Neural crest cell (in vitro differentiated cells): Measurements from ENCODE around the gene BTBD10. TPM values are rescaled to one million over a fixed set of nuclear protein-coding genes. Genes with fewer than 3 reads are reported as not detected.

Experiments used
- DNase-seq: peaks from one replicate; pipeline ENCODE4 v3.0.0; 2021; ENCODE audit warnings: low read depth, mixed read lengths, low spot score
- H3K27ac Mint-ChIP-seq: one replicate; pipeline ENCODE4 v1.8.0; 2021; ENCODE audit warnings: mild to moderate bottlenecking, mixed read lengths; ENCODE audit not compliant: unreplicated experiment
- H3K27me3 Mint-ChIP-seq: 2 replicates; pipeline ENCODE4 v1.8.0; 2021; ENCODE audit warnings: low read depth, mild to moderate bottlenecking, mixed read lengths
- H3K36me3 Mint-ChIP-seq: 2 replicates; pipeline ENCODE4 v1.8.0; 2021; ENCODE audit warnings: low read depth, mild to moderate bottlenecking, mixed read lengths
- H3K4me1 Mint-ChIP-seq: 2 replicates; pipeline ENCODE4 v1.8.0; 2021; ENCODE audit warnings: mixed read lengths
- H3K4me3 Mint-ChIP-seq: one replicate; pipeline ENCODE4 v1.8.0; 2021; ENCODE audit warnings: mild to moderate bottlenecking, mixed read lengths
- H3K9me3 Mint-ChIP-seq: 2 replicates; pipeline ENCODE4 v1.8.0; 2021; ENCODE audit warnings: mixed read lengths
- CTCF ChIP-seq: fragments of 200-600 bp; sonication (generic); conservative IDR thresholded peaks from 2 replicates; pipeline ENCODE4 v1.5.0; 2021; ENCODE audit warnings: antibody characterized with exemption, mild to moderate bottlenecking
- total RNA-seq: library from RNA; stranded (reverse); gene quantifications from 2 replicates; pipeline ENCODE4 v1.2.1, GENCODE V29; 2021

Gene BTBD10
- total RNA-seq, 1 donor from 2014 or later = 29.0 TPM

- no peak overlapping the region for H3K4me3 Mint-ChIP-seq
- no peak overlapping the region for H3K27ac Mint-ChIP-seq
- H3K27me3 Mint-ChIP-seq = no peaks in the 10 kb centered on the region
- peaks cover 3% of the 10 kb centered on the region for H3K9me3 Mint-ChIP-seq
- TF ChIP-seq CTCF = no peak
- H3K4me1 Mint-ChIP-seq = peaks cover 10% of the 10 kb centered on the region
- H3K36me3 Mint-ChIP-seq = no peaks in the 10 kb centered on the region
- no peak for DNase-seq
Observed at GRCh38 chr11:13473013-13473722, 10.1 kb upstream of the BTBD10 start.

- TF ChIP-seq CTCF = no peak
- peaks cover 5% of the 10 kb centered on the region for H3K9me3 Mint-ChIP-seq
- peaks cover 2% of the 10 kb centered on the region for H3K36me3 Mint-ChIP-seq
- no peaks in the 10 kb centered on the region for H3K27me3 Mint-ChIP-seq
- no peak for DNase-seq
- H3K4me3 Mint-ChIP-seq = no peak overlapping the region
- H3K4me1 Mint-ChIP-seq = peaks cover 20% of the 10 kb centered on the region
- H3K27ac Mint-ChIP-seq = no peak overlapping the region
Observed at GRCh38 chr11:13468750-13469149, 5.7 kb upstream of the BTBD10 start.

GRCh38 chr11:13465909-13466371 lies 2.9 kb upstream of the BTBD10 start:
- no peak for DNase-seq
- Mint-ChIP-seq H3K36me3 (peaks cover 3% of the 10 kb centered on the region), H3K27ac (no peak overlapping the region), H3K4me1 (peaks cover 32% of the 10 kb centered on the region), H3K9me3 (peaks cover 5% of the 10 kb centered on the region), H3K27me3 (no peaks in the 10 kb centered on the region), H3K4me3 (peak overlapping the region; percentile 78)
- TF ChIP-seq CTCF = peak; percentile 70

GRCh38 chr11:13463779-13464290 lies 813 bp upstream of the BTBD10 start:
- H3K9me3 Mint-ChIP-seq = peaks cover 2% of the 10 kb centered on the region
- DNase-seq = no peak
- TF ChIP-seq CTCF = no peak
- peak overlapping the region; percentile 99 for H3K27ac Mint-ChIP-seq
- H3K4me1 Mint-ChIP-seq = peaks cover 41% of the 10 kb centered on the region
- peaks cover 6% of the 10 kb centered on the region for H3K36me3 Mint-ChIP-seq
- H3K4me3 Mint-ChIP-seq = peak overlapping the region; percentile 99
- H3K27me3 Mint-ChIP-seq = no peaks in the 10 kb centered on the region

- H3K27ac Mint-ChIP-seq = peak overlapping the region; percentile 99
- peaks cover 41% of the 10 kb centered on the region for H3K4me1 Mint-ChIP-seq
- DNase-seq = peak; percentile 54
- H3K27me3 Mint-ChIP-seq = no peaks in the 10 kb centered on the region
- peaks cover 2% of the 10 kb centered on the region for H3K9me3 Mint-ChIP-seq
- no peak for TF ChIP-seq CTCF
- peak overlapping the region; percentile 99 for H3K4me3 Mint-ChIP-seq
- H3K36me3 Mint-ChIP-seq = peaks cover 6% of the 10 kb centered on the region
Observed at GRCh38 chr11:13462311-13462900, 616 bp downstream of the BTBD10 start.
